Measurements from ENCODE around the gene SCAI. TPM values are rescaled to one million over a fixed set of nuclear protein-coding genes. Genes with fewer than 3 reads are reported as not detected.
"Not testable (repeated sequence)": the region's sequence is repeated elsewhere in the genome, so short reads cannot be mapped to it uniquely, and the experiment has no call there.

SCAI gene
- total and polyA plus RNA-seq, 2 donors (not counting 1 experiment from before 2014, with no cell fraction given), result 5.4 to 9.7 TPM

- Histone ChIP-seq H3K4me3 (replicated peaks in 1 of 4; ENCODE audit: control extremely low read depth in 1 of 4, insufficient read depth in 1 of 4, low read depth in 3 of 4, low read length in 4 of 4) (no peak overlapping the region), H3K27ac (ENCODE audit: insufficient read depth, low read length) (no peak overlapping the region), H3K9me3 (ENCODE audit: control insufficient read depth, insufficient read depth, low read depth, low read length) (no peaks in the 10 kb centered on the region), H4K20me1 (ENCODE audit: control insufficient read depth, extremely low read depth, insufficient read depth, low read length) (no peaks in the 10 kb centered on the region), H3K27me3 (ENCODE audit: control insufficient read depth, insufficient read depth, low read length) (no peaks in the 10 kb centered on the region), H3K9ac (ENCODE audit: insufficient read depth, low read length) (no peak overlapping the region), H2AFZ (ENCODE audit: low read length) (no peak overlapping the region), H3K79me2 (ENCODE audit: control insufficient read depth, insufficient read depth, low read length) (peaks cover 2% of the 10 kb centered on the region), H3K4me1 (ENCODE audit: control insufficient read depth, extremely low read depth, insufficient read depth, low read length) (peaks cover 7% of the 10 kb centered on the region), H3K36me3 (ENCODE audit: control insufficient read depth, insufficient read depth, low read length) (no peaks in the 10 kb centered on the region), H3K4me2 (ENCODE audit: extremely low read depth, insufficient read depth, low read length) (no peak overlapping the region)
- TF ChIP-seq CTCF (conservative IDR thresholded peaks at IDR 0.05 in 1 of 2, IDR thresholded peaks at IDR 0.05 in 1 of 2; ENCODE audit: low read depth in 1 of 2, low read length in 2 of 2) (no peak), EZH2 (IDR thresholded peaks at IDR 0.05; ENCODE audit: low read length, missing control alignments) (no peak)
- peak in 1 of 2 donors; percentile 49 for DNase-seq (ENCODE audit: low read depth in 2 of 2)
Observed at GRCh38 chr9:125121146-125121545, 22.2 kb downstream of the SCAI start.

GRCh38 chr9:125119643-125120286, 23.6 kb downstream of the SCAI start:
- H4K20me1 ChIP-seq (ENCODE audit: control insufficient read depth, extremely low read depth, insufficient read depth, low read length), result no peaks in the 10 kb centered on the region
- peaks cover 5% of the 10 kb centered on the region for H3K4me1 ChIP-seq (ENCODE audit: control insufficient read depth, extremely low read depth, insufficient read depth, low read length)
- H3K27ac ChIP-seq (ENCODE audit: insufficient read depth, low read length), result no peak overlapping the region
- no peaks in the 10 kb centered on the region for H3K9me3 ChIP-seq (ENCODE audit: control insufficient read depth, insufficient read depth, low read depth, low read length)
- H3K27me3 ChIP-seq (ENCODE audit: control insufficient read depth, insufficient read depth, low read length), result no peaks in the 10 kb centered on the region
- TF ChIP-seq CTCF (conservative IDR thresholded peaks at IDR 0.05 in 1 of 2, IDR thresholded peaks at IDR 0.05 in 1 of 2; ENCODE audit: low read depth in 1 of 2, low read length in 2 of 2) (no peak), EZH2 (IDR thresholded peaks at IDR 0.05; ENCODE audit: low read length, missing control alignments) (no peak)
- peak overlapping the region; percentile 44 for H3K4me2 ChIP-seq (ENCODE audit: extremely low read depth, insufficient read depth, low read length)
- H3K36me3 ChIP-seq (ENCODE audit: control insufficient read depth, insufficient read depth, low read length), result no peaks in the 10 kb centered on the region
- no peak overlapping the region for H3K9ac ChIP-seq (ENCODE audit: insufficient read depth, low read length)
- H3K4me3 ChIP-seq (replicated peaks in 1 of 4; ENCODE audit: control extremely low read depth in 1 of 4, insufficient read depth in 1 of 4, low read depth in 3 of 4, low read length in 4 of 4), result no peak overlapping the region
- no peak overlapping the region for H2AFZ ChIP-seq (ENCODE audit: low read length)
- H3K79me2 ChIP-seq (ENCODE audit: control insufficient read depth, insufficient read depth, low read length), result peaks cover 2% of the 10 kb centered on the region
- peak; percentile 15 to 25 for DNase-seq (ENCODE audit: low read depth in 2 of 2)

- not testable (repeated sequence) for H4K20me1 ChIP-seq (ENCODE audit: control insufficient read depth, extremely low read depth, insufficient read depth, low read length); H3K36me3 ChIP-seq (ENCODE audit: control insufficient read depth, insufficient read depth, low read length); H3K4me3 ChIP-seq (replicated peaks in 1 of 4; ENCODE audit: control extremely low read depth in 1 of 4, insufficient read depth in 1 of 4, low read depth in 3 of 4, low read length in 4 of 4); DNase-seq (ENCODE audit: low read depth in 2 of 2); H3K9me3 ChIP-seq (ENCODE audit: control insufficient read depth, insufficient read depth, low read depth, low read length); H3K4me2 ChIP-seq (ENCODE audit: extremely low read depth, insufficient read depth, low read length); H3K27ac ChIP-seq (ENCODE audit: insufficient read depth, low read length); H3K79me2 ChIP-seq (ENCODE audit: control insufficient read depth, insufficient read depth, low read length); H3K4me1 ChIP-seq (ENCODE audit: control insufficient read depth, extremely low read depth, insufficient read depth, low read length); H2AFZ ChIP-seq (ENCODE audit: low read length); H3K9ac ChIP-seq (ENCODE audit: insufficient read depth, low read length); H3K27me3 ChIP-seq (ENCODE audit: control insufficient read depth, insufficient read depth, low read length)
Observed at GRCh38 chr9:125118696-125119095, 24.6 kb downstream of the SCAI start.

GRCh38 chr9:125114503-125114902, 28.8 kb downstream of the SCAI start:
- H3K4me2 ChIP-seq (ENCODE audit: extremely low read depth, insufficient read depth, low read length); H2AFZ ChIP-seq (ENCODE audit: low read length); H3K36me3 ChIP-seq (ENCODE audit: control insufficient read depth, insufficient read depth, low read length); H4K20me1 ChIP-seq (ENCODE audit: control insufficient read depth, extremely low read depth, insufficient read depth, low read length); H3K79me2 ChIP-seq (ENCODE audit: control insufficient read depth, insufficient read depth, low read length); H3K4me1 ChIP-seq (ENCODE audit: control insufficient read depth, extremely low read depth, insufficient read depth, low read length); H3K4me3 ChIP-seq (replicated peaks in 1 of 4; ENCODE audit: control extremely low read depth in 1 of 4, insufficient read depth in 1 of 4, low read depth in 3 of 4, low read length in 4 of 4); H3K9me3 ChIP-seq (ENCODE audit: control insufficient read depth, insufficient read depth, low read depth, low read length); H3K9ac ChIP-seq (ENCODE audit: insufficient read depth, low read length); H3K27ac ChIP-seq (ENCODE audit: insufficient read depth, low read length); H3K27me3 ChIP-seq (ENCODE audit: control insufficient read depth, insufficient read depth, low read length); DNase-seq (ENCODE audit: low read depth in 2 of 2): not testable (repeated sequence)
